KG1 (cell line): Measurements from ENCODE around the gene JAZF1.

ENCODE experiments used
- DNase-seq: peaks from one replicate; lab custom pipeline; 2025; lab: John Stamatoyannopoulos, UW

JAZF1 gene

DNA sequence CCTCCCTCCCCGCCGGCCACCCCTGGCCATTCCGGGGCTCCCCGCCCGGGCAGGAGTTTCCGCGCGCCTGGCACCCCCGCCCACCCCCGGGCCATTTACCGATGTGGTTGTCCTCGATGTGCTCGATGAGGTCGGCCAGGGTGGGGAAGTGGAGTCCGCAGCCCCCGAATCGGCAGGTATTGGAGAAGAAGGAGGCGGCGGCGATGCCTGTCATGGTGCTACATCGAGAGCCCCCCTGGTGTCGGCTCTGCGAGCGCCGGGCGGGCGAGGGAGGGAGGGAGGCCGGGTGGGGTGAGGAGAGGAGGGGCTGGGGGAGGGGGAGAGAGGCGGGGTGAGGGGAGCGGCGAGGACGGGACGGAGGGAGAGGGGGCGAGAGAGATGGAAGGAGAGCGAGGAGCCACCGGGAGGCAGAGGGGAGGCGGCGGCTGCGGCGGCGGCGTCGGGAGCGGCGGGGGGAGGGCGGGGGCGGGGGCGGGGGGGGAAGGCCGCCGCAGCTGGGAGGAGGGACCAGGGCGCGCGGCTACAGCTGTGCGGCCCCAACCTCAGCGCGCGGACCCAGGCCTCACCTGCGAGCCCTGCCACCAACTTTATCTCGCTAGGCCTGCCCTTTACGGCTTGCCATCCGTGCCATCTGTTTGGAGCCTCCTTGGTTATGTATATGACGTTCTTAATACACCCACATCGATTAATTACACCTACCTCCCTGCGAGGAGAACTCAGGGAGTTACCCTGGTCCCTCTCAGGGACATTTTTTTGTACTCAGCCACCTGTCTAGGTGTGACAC, at the start of gene JAZF1:
Gene JAZF1, minus strand, starts transcription at position 432 of the 784 bp plus-strand sequence.
- DNase-seq, result no peak

DNA sequence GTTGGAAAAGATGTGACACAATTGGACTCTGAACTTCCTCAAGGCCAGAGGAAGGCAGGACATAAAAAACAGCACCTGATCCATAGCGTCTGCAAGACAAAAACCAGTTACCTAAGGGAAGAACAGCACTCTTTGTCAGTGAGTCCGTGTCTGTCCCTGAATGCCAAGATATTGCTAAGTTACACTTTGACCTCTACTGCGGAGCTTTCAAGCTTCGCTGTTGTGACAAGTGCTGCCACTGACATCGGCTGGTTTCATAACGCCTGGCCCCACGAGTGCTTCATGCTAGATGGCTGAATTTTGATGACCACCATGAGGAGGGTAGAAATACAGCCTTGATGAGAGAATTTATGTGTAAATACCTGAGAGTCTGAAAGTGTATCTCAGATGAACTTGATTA, 49.7 kb upstream of the JAZF1 start:
- DNase-seq, result no peak

DNA sequence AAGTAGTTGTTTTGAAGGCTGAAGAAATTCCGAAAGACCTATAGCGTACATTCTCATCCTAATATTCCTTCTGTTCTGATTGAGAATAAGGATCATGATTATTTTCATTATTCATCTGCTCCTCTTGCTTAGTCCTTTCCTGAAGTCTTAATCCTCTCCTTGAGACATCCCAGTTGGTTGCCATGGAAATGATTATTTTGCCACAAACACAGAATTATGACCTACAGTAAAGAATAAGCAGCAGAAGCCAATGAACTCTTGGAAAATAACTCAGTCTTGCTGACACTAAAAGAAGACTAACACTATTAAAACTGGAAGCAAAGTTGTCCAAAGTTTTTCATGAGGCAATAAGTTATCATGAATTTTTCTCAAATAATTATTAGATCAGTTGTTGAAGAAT, 47.8 kb upstream of the JAZF1 start:
- no peak for DNase-seq

DNA sequence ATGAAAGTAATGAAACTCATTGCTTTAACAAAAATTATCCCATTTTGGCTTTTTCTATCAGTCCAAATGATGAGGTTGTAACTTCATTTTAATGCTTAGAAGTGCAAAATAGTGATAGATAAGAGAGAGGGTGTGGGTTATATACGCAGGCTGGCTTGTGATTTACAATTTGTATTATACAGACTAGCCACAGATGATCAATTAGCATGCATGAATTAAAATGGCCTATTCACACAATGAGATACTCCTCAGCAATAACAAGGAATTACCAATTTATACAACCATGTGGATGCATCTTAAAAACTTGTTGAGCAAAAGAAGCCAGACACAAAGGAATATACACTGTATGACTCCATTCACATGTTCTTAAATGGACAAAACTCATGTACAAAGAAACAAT, 45.4 kb upstream of the JAZF1 start:
- DNase-seq, result no peak

DNA sequence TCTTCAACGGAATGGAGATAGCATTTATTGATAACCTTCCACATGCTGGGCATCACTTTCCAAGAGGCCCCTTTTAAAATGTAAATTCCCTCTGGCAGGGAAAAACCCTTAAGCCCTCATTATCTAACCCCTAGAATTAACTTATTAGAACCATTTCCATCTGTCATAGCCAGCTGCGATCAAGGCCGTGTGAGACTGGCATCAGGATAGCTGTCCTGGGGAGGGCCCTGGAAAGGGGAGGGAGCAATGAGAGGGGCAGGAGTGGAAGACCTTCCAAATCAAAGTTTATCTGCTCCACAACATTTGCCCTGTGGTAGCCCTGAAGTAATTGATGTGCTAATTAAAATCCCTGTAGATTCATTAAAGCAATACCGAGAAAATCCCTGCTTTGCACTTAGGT, 45.0 kb upstream of the JAZF1 start:
- DNase-seq, result no peak

DNA sequence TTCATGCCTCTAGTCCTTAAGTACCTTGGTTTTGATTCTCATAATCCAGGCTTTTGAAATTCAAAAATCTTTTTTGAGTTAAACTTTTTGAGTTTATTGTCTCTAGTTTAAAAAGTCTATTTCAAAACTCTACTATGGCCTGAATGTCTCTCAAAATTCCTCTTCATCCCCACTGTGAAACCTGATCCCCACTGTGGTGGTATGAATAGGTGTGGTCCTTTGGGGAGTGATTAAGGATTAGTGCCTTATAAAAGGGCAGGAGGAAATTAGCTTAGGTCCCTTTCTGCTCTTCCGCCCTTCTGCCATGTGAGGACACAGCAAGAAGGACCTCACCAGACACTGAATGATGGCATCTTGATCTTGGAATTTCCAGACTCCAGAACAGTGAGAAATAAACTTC, 44.1 kb upstream of the JAZF1 start:
- DNase-seq, result no peak

DNA sequence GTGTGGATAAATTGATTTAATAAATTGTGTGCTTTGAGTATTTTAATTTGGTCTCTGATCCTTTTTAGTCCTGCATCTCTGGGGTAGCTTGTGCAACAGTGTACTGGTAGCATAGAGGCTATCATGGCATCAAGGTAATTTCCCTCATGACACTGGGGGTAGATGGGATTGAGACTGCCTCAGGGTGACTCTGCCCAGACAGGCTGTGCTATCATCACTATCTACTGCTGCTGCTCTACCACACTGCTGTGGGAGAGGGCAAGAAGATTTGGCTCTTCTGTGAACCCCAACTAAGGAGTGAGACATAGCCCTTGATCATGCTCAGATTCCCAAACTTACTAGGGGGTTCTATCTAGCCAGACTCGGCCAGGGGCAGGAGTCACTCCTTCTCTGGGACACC, 43.6 kb upstream of the JAZF1 start:
- DNase-seq, result no peak

DNA sequence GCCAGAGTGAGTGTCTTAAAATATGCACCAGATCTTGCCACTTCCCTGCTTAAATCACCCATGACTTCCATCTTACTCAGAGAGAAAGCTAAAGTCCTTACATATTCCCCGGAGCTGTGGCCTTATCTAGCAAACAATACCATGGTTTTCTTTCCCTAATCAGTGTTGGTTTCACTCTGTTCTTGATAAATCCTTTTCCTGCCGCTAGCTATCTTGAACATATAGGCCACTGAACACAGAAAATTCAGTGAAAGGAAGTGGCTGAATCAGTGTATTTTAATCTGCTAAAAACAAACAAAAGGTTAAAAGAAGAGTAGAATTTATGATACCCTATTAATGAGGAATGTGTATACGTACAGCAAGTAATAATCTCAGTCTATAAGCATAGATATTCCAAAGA, 42.0 kb upstream of the JAZF1 start:
- no peak for DNase-seq

DNA sequence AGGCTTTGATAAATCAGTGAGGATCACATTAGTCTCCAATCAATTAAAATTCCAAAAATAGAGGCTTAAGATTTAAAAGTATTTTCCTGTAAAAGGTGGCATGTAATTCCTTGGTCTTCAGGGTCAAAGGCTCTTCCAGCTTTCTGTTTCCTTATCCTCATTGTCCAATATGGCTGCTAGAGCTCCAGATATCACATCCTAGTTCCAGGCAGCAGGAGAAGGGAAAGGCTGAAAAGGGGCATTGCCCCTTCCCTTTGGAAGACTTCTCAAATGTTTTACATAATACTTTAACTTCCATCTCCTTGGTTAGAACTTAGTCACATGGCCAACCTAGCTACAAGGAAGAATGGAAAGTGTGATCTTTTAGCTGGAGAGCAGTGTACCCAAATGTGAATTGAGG, 39.2 kb upstream of the JAZF1 start:
- no peak for DNase-seq

DNA sequence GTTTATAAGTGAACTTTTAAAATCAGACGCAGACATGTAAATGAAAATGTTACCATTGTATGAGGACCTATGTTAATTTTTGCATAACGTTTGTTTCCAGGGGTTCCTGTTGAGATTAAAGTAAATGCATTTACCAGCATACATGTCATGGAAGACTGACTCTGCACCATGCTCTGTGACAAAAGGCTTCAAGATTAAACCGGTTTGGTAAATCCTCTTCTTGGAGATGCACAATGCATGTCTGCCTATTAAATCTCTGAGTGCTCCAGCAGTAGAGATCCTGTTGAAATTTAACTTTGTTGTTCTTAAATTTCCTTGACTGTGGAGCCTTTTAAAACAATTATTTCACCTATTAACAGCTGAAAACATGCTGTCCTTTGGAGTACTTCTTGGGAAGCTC, 36.5 kb upstream of the JAZF1 start:
- no peak for DNase-seq

DNA sequence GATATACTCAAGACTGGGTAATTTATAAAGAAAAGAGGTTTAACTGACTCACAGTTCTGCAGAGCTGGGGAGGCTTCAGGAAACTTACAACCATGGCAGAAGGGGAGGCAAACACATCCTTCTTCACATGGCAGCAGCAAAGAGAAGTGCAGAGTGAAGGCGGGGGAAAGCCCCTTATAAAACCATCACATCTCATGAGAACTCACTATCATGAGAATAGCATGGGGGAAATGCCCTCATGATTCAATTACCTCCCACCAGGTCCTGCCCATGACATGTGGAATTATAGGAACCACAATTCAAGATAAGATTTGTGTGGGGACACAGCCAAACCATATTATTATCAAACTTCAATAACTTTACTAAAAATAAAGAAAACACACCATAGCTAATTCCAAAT, 30.4 kb upstream of the JAZF1 start:
- no peak for DNase-seq

DNA sequence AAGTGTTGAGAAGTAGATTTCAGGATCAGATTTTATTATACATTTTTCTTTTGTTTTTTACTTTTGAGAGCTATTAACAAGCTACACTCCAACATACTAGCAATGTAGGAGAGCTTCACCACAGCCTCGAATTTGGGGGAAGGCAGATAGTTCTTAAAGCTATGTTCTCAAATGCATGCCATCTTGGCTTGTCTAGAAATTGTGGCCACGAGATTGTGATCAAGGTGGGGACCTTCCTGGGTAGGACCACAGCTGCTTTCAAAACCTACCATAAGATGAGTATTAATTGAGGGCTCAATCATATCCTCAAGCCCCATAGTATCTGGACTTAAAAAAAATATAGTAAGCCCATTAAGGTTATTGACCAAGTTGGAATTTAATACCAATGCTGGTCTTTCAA, 27.9 kb upstream of the JAZF1 start:
- DNase-seq, result no peak

DNA sequence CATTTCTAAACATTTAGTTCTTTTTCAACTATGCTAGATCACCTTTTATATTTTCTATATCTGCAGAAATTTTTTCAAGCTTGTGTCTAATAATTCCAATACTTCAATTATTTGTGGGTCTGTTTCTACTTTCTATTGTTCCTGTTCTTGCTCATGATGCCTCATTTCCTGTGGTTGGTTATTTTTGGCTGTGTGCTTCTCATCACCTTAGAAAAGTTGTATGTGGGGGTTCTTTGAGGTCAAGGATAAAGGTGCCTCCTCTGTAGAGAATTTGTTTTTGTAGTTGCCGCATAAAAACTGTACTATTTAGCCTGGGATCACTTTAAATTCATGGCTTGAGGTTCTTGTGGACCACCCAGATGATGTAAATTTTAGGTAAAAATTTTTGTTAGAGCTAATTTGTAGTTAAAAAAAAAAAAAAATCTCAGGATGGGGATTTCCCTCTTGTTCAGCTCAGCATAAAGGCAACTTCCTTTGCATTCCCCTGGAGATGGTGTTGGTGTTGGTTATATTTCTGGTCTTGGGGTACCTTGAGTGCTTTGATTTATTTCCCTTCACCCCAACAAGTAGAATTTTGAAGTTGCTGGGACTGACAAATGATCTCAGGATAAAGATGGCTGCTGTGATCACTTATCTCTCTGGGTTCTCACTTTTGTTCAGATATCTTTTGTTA, 27.0 kb upstream of the JAZF1 start:
- DNase-seq, result no peak

DNA sequence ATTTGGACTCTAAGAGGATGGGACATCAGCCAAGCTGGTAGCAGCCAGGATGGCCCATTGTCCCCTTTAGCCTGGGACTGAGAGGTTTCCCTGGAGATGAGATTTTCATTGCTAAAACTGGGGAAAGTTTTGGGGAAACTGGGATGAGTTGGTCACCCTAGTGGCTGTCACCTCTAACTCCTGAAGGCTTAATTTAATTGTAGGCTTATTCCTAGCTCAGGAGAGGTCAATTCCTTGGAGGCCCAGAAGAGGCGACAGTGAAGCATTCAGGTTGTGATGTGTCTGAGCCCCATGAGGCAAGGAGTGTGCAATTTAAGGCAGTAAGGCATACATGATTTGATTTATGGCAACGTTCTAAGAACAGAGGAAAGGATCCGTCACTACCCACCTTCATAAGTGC, 24.9 kb upstream of the JAZF1 start:
- no peak for DNase-seq

DNA sequence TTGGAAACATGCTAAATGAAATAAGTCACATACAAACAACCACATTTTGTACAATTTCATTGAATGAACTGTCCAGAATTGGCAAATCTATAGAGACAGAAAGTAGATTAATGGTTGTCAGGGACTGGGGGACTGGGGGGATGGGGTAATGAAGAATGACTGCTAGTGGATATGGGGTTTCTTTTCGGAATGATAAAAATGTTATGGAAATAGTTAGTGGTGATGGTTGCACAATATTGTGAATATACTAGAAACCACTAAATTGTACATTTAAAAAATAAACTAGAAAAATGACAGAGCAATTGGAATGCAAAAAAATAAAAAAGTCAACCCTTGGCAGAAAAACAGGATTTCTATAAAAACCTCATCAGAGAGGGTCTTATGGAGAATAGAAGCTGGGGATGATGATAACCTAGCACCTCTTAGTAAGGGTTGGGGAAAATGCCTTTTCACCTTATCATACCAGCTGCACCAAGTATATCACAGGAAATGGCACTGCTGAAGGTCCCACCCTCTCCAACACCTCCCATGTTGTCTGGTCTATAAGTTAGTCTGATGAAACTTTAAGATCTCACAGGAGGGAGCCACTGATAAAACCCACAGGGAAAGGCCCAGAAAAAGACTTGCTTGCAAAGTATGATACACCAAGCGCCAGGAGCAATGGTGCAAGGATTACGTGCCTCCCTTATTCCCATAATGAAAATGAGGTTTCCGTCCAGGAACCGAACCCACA, 23.1 kb upstream of the JAZF1 start:
- no peak for DNase-seq

DNA sequence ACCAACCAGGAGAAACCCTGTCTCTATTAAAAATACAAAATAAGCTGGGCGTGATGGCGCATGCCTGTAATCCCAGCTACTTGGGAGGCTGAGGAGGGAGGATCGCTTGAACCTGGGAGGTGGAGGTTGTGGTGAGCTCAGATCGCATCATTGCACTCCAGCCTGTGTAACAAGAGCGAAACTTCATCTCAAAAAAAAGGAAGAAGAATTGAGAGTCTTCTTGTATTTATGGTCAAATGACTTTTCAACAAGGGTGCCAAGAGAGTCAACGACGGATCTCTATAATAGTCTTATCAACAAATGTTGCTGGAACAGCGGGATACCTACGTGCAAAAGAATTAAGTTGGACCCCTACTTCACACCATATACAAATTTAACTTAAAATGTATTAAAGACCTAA, 21.6 kb upstream of the JAZF1 start:
- no peak for DNase-seq

DNA sequence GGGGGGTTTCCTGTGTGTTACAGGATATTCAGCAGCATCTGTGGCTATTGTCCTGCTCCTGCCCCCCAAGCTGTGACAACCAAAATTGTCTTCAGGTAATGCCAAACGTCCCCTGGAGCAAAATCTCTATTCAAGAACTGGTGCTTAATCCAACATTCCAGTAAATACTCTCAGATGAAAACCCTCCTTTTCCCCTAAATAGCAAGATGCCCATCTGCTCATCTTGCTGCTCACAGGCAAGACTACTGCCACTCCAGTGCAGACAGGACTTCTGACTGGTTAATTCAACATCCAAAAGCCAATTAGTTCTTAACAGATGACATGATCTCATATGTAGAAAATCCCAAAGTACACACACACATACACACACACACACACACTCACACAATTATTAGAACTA, 20.5 kb upstream of the JAZF1 start:
- no peak for DNase-seq

DNA sequence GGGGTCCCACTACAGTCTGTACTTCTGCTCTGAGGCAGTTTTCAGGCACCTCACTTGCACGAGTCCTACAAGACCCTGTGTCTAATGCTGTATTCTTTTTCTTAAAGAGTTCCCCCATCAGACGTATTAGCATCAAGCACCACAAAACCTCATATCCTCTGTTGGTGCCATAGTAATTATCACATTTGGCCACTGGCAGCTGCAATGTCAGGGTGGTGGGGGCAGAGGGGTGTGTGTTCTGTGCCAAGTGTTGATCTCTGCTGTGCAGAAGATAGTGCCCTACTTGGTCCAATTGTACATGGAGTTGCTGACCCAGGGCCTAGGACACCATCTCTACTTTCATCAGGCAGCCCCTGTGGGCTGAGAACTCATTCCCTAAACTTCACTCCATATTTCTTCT, 20.0 kb upstream of the JAZF1 start:
- no peak for DNase-seq

DNA sequence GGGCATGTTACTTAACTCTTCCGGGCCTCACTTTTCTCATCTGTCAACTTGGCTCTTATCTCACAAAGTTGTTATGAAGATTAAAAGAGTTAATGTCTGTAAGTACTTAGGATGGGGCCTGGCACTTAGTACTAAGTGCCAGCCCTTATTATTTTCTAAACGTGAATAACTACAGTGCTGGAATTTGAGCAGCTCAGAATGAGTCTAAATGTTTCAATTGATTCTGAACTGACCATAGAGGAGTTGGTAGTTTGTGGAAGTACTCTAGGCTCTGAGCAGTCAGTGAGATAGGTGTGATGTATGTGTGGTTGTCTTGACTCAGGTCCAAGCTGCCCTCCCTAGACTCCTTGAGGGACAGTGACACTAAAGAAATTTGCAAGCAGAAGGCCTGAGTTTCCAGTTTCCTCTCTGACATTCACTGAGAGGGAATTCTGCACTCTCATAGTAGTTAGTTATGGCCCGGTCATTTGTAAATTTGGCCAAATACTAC, 18.5 kb upstream of the JAZF1 start:
- DNase-seq, result no peak

DNA sequence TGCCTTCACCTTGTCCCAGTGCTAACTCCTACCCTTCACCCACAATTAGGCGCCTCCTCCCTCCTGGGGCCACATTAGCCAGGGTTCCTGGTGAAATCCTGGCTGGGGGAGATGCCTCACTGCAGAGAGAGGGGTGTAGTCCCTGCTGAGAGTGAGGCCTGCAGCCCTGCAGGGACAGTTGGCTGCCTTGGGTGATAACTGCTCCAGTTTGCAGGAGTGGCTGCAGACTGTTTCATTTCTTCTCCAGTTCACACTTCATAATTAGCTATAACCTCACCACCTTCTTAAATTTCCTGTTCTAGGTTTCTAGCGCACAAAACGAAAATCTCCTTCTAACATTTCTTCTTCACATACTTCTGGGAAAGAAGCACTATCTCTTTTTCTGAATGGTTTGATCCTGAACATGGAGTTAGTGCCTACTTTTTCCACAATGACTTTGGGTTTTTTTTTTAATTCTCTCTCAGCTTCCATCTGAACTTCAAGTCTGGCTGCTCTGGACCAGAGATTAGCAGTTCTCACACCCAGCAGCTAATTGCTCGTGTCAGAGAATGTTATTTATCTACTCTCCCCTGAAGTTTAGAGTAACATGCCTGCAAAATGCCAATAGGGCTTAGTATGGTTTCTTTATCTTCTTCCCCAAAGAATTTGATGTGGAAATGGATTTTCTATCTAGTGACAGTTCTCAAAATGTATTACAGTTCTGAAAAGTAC, 15.5 kb upstream of the JAZF1 start:
- DNase-seq, result no peak

DNA sequence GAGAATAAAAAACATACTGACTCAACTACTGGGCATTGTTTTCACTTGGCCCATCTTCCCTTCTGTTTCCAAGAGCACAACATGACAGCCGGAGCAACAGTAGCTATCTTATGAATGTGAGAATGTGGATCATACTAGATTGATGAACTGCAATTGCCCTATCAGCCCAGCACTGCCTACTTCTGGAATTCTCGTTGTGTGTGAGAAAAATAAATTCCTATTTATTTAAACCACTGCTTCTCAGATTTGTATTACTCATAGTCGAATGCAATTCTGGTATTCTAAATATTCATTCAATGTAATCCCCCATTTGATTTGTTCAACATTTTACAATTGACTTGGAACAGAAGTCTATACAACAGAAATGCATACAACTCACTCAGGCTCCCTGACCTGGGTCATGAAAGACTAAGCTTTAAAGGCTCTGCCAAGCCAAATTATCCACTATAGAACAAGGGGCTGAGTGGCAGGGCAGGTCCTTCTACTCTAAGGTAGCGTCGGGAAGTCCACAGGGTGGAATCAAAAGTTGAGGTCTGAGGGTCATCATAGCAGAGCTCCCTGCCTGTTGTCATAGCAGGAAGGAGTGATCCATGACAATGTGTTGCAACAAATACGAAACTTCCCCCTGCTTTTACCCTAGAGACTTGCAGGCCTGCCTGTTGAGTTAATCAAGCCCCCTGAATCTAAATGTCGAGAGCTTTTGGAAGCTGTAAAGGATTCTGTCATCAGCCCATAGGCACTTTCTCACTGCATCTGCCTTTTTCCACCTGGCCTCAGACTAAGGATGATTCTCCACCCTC, 12.4 kb upstream of the JAZF1 start:
- DNase-seq, result no peak

DNA sequence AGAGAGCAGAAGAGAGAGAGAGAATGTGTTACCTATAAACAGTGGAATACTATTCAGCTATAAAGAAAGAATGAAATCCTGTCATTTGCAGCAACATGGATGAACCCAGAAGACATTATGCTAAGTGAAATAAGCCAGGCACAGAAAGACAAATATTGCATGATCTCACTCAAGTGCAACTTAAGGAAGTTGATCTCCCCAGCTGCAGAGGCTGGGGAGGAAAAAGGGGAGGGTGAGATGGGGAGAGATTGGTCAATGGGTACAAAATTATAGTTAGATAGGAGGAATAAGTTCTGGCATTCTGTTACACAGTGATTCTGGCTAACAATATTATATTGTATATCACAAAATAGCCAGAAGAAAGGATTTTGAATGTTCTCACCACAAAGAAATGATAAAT, 11.2 kb upstream of the JAZF1 start:
- DNase-seq, result no peak
